ENCODE results near the gene AEN. TPM values are rescaled to one million over a fixed set of nuclear protein-coding genes. Genes with fewer than 3 reads are reported as not detected.

AEN gene
- total RNA-seq, 1 experiment from 2014 or later = 67.6 TPM

DNA sequence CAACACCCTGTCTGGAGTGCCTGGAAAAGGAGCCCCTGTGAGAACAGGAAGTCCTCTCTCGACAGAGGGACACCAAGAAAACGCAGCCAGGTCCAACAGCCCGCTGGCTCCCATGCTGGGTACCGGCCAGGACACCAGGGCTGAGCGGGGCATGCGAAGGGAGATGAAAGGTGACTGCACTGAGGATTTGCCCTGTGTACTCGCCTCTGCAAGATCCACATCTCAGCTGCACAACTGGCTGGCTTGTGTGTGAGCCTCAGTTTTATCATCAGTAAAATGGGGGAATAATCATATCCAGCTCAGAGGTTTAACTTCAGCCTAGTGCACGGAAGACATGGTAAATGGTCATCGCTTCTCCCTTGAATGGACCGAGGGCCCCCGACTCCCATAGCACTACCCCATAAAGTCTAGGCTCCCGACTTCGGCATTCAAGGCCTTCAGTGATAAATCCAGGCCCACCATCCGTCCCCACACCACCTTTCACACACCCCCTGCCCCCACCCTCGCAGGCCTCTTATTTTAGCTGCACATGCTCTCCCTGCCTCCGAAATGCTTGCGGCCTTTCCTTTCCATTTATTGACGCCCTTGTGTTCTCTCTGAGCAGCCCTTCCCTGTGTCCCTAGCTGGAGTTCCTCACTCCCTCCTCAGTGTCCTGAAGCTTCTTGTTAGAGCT lies 33.4 kb downstream of the AEN start:
- Mint-ChIP-seq H3K4me3 (ENCODE audit: unreplicated experiment) (no peak overlapping the region), H3K27me3 (ENCODE audit: insufficient read depth, unreplicated experiment) (no peaks in the 10 kb centered on the region), H3K4me1 (ENCODE audit: insufficient read depth, unreplicated experiment) (peaks cover 25% of the 10 kb centered on the region), H3K27ac (ENCODE audit: low read depth, unreplicated experiment) (no peak overlapping the region), H3K9me3 (ENCODE audit: unreplicated experiment) (no peaks in the 10 kb centered on the region), H3K36me3 (ENCODE audit: insufficient read depth, unreplicated experiment) (no peaks in the 10 kb centered on the region)
- BruUV-seq (replicated peaks) = no TSS peak
- CTCF ChIA-PET = interaction anchor here (1.0 to 5.2 kb wide), 5 partner anchors 45 to 249 kb away, joined by 3 to 35 read pairs (median 8); no protein-coding TSS in a partner anchor
- intact Hi-C loops (cut with micrococcal nuclease) = loop anchor here (5.0 to 10.0 kb wide), 2 partner anchors 150 to 223 kb away; partner anchors contain the start of gene ACAN
- TF ChIP-seq, protein P1, sequence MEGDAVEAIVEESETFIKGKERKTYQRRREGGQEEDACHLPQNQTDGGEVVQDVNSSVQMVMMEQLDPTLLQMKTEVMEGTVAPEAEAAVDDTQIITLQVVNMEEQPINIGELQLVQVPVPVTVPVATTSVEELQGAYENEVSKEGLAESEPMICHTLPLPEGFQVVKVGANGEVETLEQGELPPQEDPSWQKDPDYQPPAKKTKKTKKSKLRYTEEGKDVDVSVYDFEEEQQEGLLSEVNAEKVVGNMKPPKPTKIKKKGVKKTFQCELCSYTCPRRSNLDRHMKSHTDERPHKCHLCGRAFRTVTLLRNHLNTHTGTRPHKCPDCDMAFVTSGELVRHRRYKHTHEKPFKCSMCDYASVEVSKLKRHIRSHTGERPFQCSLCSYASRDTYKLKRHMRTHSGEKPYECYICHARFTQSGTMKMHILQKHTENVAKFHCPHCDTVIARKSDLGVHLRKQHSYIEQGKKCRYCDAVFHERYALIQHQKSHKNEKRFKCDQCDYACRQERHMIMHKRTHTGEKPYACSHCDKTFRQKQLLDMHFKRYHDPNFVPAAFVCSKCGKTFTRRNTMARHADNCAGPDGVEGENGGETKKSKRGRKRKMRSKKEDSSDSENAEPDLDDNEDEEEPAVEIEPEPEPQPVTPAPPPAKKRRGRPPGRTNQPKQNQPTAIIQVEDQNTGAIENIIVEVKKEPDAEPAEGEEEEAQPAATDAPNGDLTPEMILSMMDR (IDR thresholded peaks at IDR 0.05; ENCODE audit: unreplicated experiment) = no peak
- POLR2A ChIA-PET = no interaction called here
- DNase-seq (ENCODE audit: unreplicated experiment) = no peak

DNA sequence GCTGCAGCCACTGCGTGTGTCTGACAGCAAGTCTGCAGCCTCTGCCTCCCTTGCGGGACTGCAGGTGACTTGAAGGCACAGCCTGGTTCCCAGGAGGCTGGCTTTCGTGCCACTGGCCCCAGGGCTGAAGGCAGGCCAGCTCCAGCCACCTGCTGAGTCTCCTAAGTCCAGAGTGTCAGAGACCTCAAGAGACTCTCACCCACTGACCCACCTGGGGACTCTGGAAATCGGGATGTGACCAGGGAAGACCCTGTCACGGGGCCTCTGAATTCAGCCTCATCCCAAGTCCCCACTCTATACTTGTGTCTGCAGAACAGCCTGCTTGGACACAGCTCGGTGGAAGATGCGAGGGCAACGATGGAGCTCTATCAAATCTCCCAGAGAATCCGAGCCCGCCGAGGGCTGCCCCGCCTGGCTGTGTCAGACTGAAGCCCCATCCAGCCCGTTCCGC lies 34.0 kb downstream of the AEN start:
- DNase-seq (ENCODE audit: unreplicated experiment) = no peak
- peaks cover 29% of the 10 kb centered on the region for H3K4me1 Mint-ChIP-seq (ENCODE audit: insufficient read depth, unreplicated experiment)
- H3K9me3 Mint-ChIP-seq (ENCODE audit: unreplicated experiment) = no peaks in the 10 kb centered on the region
- ChIA-PET POLR2A (interaction anchor here (0.7 kb wide), 1 partner anchor 241 kb away, joined by 3 read pairs; no protein-coding TSS in a partner anchor), CTCF (interaction anchor here (0.7 to 5.2 kb wide), 7 partner anchors 45 to 1019 kb away, joined by 3 to 35 read pairs (median 3); no protein-coding TSS in a partner anchor)
- no peak overlapping the region for H3K27ac Mint-ChIP-seq (ENCODE audit: low read depth, unreplicated experiment)
- H3K36me3 Mint-ChIP-seq (ENCODE audit: insufficient read depth, unreplicated experiment) = no peaks in the 10 kb centered on the region
- no peak overlapping the region for H3K4me3 Mint-ChIP-seq (ENCODE audit: unreplicated experiment)
- H3K27me3 Mint-ChIP-seq (ENCODE audit: insufficient read depth, unreplicated experiment) = no peaks in the 10 kb centered on the region
- intact Hi-C loops (cut with micrococcal nuclease) = loop anchor here (5.0 to 10.0 kb wide), 2 partner anchors 150 to 222 kb away; partner anchors contain the start of gene ACAN
- BruUV-seq (replicated peaks) = no TSS peak
- TF ChIP-seq, protein P1 (IDR thresholded peaks at IDR 0.05; ENCODE audit: unreplicated experiment) = no peak

DNA sequence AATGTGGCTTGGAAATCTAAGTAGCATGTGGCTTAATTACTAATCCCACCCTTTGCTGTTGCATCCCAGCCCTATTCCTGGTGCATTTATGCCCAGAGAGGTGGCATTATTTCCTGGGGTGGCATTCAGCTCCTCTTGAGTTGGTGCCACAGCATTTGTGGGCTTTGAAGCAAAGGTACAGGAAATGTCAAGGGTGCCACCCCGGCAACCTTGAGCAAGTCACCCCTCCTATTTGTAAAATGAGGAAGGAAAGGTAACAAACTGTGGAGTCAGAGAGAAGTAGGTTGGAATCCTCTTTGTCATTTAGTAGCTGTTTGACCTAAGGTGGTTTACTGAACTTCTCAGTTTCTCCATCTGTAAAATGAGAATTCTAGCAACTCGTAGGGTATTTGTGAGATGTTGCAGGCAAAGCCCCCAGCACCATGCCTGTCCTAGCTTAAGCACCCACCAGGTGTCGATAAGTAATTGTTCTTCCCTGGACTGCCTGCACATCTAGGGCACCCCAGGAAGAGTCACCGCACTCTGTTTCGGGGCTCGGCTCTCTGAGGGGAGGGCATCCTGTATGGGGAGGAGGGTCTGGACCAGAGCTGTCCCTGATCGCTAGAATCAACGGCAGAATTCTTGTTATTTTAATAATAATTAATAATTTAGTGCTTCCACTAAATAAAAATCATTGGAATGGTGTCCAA lies 34.8 kb downstream of the AEN start:
- intact Hi-C loops (cut with micrococcal nuclease) = loop anchor here (5.0 to 10.0 kb wide), 2 partner anchors 149 to 221 kb away; partner anchors contain the start of gene ACAN
- Mint-ChIP-seq H3K4me3 (ENCODE audit: unreplicated experiment) (no peak overlapping the region), H3K36me3 (ENCODE audit: insufficient read depth, unreplicated experiment) (no peaks in the 10 kb centered on the region), H3K27me3 (ENCODE audit: insufficient read depth, unreplicated experiment) (no peaks in the 10 kb centered on the region), H3K9me3 (ENCODE audit: unreplicated experiment) (no peaks in the 10 kb centered on the region), H3K27ac (ENCODE audit: low read depth, unreplicated experiment) (no peak overlapping the region), H3K4me1 (ENCODE audit: insufficient read depth, unreplicated experiment) (peaks cover 34% of the 10 kb centered on the region)
- TF ChIP-seq, protein P1 (IDR thresholded peaks at IDR 0.05; ENCODE audit: unreplicated experiment) = no peak
- no peak for DNase-seq (ENCODE audit: unreplicated experiment)
- BruUV-seq (replicated peaks) = no TSS peak
- POLR2A ChIA-PET = interaction anchor here (0.7 to 1.2 kb wide), 2 partner anchors 241 to 361 kb away, joined by 3 to 4 read pairs; no protein-coding TSS in a partner anchor
- CTCF ChIA-PET = interaction anchor here (0.6 to 5.2 kb wide), 26 partner anchors 9 to 1020 kb away, joined by 3 to 35 read pairs (median 4); no protein-coding TSS in a partner anchor

DNA sequence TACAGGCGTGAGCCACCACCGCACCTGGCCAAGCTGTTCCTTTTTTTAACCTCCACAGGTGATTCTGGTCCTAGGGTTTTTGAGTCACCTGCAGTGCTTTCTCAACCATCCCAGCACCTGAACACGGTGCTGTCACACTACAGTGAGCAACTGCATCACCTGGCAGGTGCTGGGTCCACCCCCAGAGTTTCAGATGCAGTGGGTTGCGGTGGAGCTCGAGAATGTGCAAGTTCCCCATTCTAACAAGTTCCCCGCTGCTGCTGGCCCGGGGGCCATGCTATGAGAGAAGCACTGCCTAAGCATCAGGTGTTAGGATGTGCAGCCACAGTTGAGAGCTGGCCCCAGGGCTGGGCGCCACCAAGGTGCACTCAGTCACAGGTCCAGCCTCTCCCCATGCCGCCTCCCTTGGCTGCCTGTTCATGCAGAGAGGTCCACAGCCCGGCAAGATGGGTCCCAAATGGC lies 35.7 kb downstream of the AEN start:
- intact Hi-C loops (cut with micrococcal nuclease) = loop anchor here (1.0 to 10.0 kb wide), 6 partner anchors 45 to 361 kb away; partner anchors contain the start of gene ACAN
- ChIA-PET POLR2A (interaction anchor here (0.7 to 1.2 kb wide), 4 partner anchors 12 to 361 kb away, joined by 3 to 4 read pairs (median 4); no protein-coding TSS in a partner anchor), CTCF (interaction anchor here (0.6 to 5.2 kb wide), 30 partner anchors 9 to 522 kb away, joined by 3 to 35 read pairs (median 4); no protein-coding TSS in a partner anchor)
- BruUV-seq (replicated peaks) = no TSS peak
- Mint-ChIP-seq H3K4me3 (ENCODE audit: unreplicated experiment) (no peak overlapping the region), H3K27ac (ENCODE audit: low read depth, unreplicated experiment) (no peak overlapping the region), H3K4me1 (ENCODE audit: insufficient read depth, unreplicated experiment) (peaks cover 43% of the 10 kb centered on the region), H3K27me3 (ENCODE audit: insufficient read depth, unreplicated experiment) (no peaks in the 10 kb centered on the region), H3K36me3 (ENCODE audit: insufficient read depth, unreplicated experiment) (no peaks in the 10 kb centered on the region), H3K9me3 (ENCODE audit: unreplicated experiment) (no peaks in the 10 kb centered on the region)
- DNase-seq (ENCODE audit: unreplicated experiment) = no peak
- TF ChIP-seq, protein P1 (IDR thresholded peaks at IDR 0.05; ENCODE audit: unreplicated experiment) = no peak
